A673 (cell line): ENCODE results near the gene CPTP.

Experiments
- EZH2 ChIP-seq: fragments of 200-600 bp; sonication (generic); IDR thresholded peaks from 2 replicates; pipeline ENCODE4 v1.6.1; 2017; ENCODE audit warnings: borderline replicate concordance, low read depth, mild to moderate bottlenecking, mixed read lengths, antibody characterized with exemption, low read length; ENCODE audit not compliant: poor library complexity, severe bottlenecking
- TF ChIP-seq, protein P1 (sequence below): fragments of 300-800, 200-600 bp; sonication (generic); conservative IDR thresholded peaks from 2 replicates; pipeline ENCODE4 v1.5.1; 2017; ENCODE audit warnings: low read depth, mild to moderate bottlenecking, antibody characterized with exemption, low read length, moderate library complexity, mixed read lengths

DNA sequence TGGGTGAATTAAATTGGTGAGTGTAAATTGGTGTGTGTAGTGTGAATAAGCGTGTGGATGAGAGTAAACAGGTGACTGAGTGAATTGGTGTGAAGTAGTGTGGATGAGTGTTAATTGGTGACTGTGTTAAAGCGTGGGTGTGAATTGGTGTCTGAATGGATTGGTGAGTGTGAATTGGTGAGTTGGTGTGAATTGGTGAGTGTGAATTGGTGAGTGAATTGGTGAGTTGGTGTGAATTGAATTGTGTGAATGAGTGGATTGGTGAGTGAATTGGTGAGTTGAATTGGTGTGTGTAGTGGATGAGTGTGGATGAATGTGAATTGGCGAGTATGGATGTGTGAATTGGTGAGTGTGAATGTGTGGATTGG is 42.1 kb downstream of the CPTP start:
- TF ChIP-seq, protein P1, sequence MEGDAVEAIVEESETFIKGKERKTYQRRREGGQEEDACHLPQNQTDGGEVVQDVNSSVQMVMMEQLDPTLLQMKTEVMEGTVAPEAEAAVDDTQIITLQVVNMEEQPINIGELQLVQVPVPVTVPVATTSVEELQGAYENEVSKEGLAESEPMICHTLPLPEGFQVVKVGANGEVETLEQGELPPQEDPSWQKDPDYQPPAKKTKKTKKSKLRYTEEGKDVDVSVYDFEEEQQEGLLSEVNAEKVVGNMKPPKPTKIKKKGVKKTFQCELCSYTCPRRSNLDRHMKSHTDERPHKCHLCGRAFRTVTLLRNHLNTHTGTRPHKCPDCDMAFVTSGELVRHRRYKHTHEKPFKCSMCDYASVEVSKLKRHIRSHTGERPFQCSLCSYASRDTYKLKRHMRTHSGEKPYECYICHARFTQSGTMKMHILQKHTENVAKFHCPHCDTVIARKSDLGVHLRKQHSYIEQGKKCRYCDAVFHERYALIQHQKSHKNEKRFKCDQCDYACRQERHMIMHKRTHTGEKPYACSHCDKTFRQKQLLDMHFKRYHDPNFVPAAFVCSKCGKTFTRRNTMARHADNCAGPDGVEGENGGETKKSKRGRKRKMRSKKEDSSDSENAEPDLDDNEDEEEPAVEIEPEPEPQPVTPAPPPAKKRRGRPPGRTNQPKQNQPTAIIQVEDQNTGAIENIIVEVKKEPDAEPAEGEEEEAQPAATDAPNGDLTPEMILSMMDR: no peak
- no peak for TF ChIP-seq EZH2
